ENCODE results near the gene RARG. TPM values are rescaled to one million over a fixed set of nuclear protein-coding genes. Genes with fewer than 3 reads are reported as not detected.

RARG gene
- total RNA-seq, 1 experiment from 2014 or later, result 77.2 TPM

DNA sequence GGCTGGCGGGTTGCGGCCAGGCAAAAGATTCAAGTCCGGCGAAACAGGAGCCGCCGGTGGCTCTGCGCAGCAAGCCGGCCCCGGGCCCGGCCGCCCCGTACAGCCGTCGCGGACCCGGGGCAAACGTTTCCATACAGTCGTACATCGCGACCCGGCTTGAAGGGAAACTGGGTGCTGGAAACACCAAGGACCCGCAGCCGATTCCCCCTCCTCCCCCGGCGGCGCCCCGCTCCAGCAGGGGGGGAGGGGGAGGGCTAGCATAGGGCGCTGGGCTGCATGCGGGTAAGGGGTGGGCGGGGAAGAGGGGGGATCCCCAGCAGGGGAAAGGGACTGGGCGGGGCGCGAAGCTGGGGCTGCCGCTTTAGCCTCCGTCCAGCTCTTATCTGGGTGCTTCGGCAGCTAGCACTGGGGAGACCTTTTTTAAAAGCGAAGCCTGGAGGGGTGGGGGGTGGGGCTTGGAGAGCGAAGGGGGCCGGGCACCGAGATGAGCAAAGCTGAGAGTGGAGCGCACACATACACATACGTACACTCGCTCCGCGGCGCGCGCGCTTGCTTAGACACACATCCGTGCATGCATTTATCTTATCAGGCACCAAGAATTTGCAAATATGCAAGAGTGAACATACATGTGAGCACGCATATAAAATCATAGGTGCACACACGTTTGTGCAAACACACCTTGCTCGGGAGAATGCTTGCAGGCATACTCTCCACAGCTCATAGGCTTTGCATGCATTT is 11.9 kb downstream of the RARG start (continued):
- no peak for TF ChIP-seq ZSCAN18 (CRISPR knock-in tag; IDR thresholded peaks at IDR 0.05)
- TF ChIP-seq CREB1 (CRISPR knock-in tag; IDR thresholded peaks at IDR 0.05), result no peak

DNA sequence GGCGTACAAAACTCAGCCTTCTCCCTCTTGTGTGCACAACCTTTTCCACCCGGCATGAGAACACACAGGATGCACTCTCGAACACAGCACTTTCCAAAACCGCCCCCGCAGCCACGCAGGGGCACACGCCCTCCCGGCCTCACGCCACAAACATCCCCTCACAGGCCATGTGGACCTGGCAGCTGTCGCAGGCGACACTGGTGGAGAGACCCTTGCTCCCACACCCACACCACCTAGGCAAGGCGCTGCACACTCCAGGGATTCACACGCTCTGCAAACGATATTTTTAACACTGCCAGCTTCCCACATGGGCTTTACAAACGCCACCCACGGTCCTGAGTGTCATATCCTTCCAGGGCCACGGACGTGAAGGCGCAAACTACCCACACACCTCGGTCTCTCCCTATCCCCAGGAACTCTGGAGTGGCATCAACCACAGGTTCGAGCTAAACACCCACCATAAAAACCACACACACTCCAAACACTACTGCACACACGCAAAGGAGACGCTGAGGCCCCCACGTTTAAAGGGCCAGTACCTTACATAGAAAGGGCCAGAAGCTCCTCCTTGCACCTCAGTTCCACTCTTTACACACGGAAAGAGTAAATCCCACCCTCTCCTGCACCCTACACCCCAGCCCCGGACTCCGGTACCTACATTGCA is 12.6 kb downstream of the RARG start:
- H3K4me3 Mint-ChIP-seq, result peak overlapping the region; percentile 90
- POLR2A ChIA-PET, result interaction anchor here (0.9 to 1.3 kb wide), 3 partner anchors 12 to 32 kb away, joined by 6 read pairs; a partner anchor contains a TSS
- TF ChIP-seq NFATC4 (CRISPR knock-in tag; IDR thresholded peaks at IDR 0.05) (no peak), JUN (CRISPR knock-in tag; IDR thresholded peaks at IDR 0.05) (no peak)
- DNase-seq (ENCODE audit: low spot score), result no peak
- CTCF ChIA-PET, result interaction anchor here (0.7 to 12.2 kb wide), 14 partner anchors 7 to 202 kb away, joined by 3 to 333 read pairs (median 9); partner anchors contain the start of genes ESPL1 and SP1
- H3K9me3 Mint-ChIP-seq, result no peaks in the 10 kb centered on the region
- H3K27me3 Mint-ChIP-seq (ENCODE audit: low read depth), result peaks cover 7% of the 10 kb centered on the region; the same call in 1 of the 2 replicates
- H3K4me1 Mint-ChIP-seq, result peaks cover 75% of the 10 kb centered on the region
- H3K27ac Mint-ChIP-seq, result peak overlapping the region; percentile 28; the same call in 1 of the 2 replicates
- H3K36me3 Mint-ChIP-seq, result peaks cover 2% of the 10 kb centered on the region; the same call in 1 of the 2 replicates
- ATAC-seq, result no peak

DNA sequence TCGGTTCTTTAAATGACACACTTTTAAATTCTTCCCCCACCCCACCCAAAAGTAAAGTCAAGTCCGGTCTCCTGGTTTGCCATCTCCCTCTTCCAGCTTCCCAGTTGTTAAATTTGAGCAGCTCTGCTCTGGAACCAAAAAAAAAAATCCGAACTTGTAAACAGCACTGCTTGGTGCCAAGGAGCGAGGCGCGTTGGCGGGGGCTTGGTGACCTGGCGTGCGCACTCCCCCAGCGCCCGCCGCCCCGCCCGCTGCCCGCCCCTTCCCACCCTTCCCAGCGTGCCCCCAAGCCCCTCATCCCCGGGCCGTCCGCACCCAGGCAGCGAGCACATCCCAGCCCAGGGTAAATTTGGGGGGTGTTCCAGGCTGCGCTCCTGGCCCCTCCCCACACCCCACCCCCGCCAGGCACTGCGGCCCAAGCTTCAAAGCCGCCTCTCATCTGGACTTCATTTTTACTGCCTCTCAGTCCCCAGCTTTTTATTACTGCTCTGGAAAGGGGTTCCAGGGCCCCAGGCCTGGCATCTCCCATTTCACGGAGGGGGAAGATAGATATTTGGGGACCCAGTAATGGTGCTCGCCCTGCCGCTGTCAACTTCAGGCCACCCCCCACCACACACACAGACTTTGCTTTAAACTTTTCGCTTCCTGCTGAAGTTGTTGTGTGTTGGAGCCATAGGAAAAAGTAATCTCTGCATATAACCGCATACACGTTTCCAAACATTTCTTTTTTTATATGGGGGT is 13.3 kb downstream of the RARG start:
- peaks cover 7% of the 10 kb centered on the region; the same call in 1 of the 2 replicates for H3K27me3 Mint-ChIP-seq (ENCODE audit: low read depth)
- peaks cover 6% of the 10 kb centered on the region; the same call in 1 of the 2 replicates for H3K36me3 Mint-ChIP-seq
- TF ChIP-seq ZNF416 (CRISPR knock-in tag; IDR thresholded peaks at IDR 0.05), result no peak
- TF ChIP-seq, protein P1, sequence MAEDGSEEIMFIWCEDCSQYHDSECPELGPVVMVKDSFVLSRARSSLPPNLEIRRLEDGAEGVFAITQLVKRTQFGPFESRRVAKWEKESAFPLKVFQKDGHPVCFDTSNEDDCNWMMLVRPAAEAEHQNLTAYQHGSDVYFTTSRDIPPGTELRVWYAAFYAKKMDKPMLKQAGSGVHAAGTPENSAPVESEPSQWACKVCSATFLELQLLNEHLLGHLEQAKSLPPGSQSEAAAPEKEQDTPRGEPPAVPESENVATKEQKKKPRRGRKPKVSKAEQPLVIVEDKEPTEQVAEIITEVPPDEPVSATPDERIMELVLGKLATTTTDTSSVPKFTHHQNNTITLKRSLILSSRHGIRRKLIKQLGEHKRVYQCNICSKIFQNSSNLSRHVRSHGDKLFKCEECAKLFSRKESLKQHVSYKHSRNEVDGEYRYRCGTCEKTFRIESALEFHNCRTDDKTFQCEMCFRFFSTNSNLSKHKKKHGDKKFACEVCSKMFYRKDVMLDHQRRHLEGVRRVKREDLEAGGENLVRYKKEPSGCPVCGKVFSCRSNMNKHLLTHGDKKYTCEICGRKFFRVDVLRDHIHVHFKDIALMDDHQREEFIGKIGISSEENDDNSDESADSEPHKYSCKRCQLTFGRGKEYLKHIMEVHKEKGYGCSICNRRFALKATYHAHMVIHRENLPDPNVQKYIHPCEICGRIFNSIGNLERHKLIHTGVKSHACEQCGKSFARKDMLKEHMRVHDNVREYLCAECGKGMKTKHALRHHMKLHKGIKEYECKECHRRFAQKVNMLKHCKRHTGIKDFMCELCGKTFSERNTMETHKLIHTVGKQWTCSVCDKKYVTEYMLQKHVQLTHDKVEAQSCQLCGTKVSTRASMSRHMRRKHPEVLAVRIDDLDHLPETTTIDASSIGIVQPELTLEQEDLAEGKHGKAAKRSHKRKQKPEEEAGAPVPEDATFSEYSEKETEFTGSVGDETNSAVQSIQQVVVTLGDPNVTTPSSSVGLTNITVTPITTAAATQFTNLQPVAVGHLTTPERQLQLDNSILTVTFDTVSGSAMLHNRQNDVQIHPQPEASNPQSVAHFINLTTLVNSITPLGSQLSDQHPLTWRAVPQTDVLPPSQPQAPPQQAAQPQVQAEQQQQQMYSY (CRISPR knock-in tag; IDR thresholded peaks at IDR 0.05), result peak; percentile 63; the same call in 1 of the 2 replicates
- TF ChIP-seq, protein P2, sequence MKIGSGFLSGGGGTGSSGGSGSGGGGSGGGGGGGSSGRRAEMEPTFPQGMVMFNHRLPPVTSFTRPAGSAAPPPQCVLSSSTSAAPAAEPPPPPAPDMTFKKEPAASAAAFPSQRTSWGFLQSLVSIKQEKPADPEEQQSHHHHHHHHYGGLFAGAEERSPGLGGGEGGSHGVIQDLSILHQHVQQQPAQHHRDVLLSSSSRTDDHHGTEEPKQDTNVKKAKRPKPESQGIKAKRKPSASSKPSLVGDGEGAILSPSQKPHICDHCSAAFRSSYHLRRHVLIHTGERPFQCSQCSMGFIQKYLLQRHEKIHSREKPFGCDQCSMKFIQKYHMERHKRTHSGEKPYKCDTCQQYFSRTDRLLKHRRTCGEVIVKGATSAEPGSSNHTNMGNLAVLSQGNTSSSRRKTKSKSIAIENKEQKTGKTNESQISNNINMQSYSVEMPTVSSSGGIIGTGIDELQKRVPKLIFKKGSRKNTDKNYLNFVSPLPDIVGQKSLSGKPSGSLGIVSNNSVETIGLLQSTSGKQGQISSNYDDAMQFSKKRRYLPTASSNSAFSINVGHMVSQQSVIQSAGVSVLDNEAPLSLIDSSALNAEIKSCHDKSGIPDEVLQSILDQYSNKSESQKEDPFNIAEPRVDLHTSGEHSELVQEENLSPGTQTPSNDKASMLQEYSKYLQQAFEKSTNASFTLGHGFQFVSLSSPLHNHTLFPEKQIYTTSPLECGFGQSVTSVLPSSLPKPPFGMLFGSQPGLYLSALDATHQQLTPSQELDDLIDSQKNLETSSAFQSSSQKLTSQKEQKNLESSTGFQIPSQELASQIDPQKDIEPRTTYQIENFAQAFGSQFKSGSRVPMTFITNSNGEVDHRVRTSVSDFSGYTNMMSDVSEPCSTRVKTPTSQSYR (CRISPR knock-in tag; IDR thresholded peaks at IDR 0.05), result no peak
- TF ChIP-seq, protein P3, sequence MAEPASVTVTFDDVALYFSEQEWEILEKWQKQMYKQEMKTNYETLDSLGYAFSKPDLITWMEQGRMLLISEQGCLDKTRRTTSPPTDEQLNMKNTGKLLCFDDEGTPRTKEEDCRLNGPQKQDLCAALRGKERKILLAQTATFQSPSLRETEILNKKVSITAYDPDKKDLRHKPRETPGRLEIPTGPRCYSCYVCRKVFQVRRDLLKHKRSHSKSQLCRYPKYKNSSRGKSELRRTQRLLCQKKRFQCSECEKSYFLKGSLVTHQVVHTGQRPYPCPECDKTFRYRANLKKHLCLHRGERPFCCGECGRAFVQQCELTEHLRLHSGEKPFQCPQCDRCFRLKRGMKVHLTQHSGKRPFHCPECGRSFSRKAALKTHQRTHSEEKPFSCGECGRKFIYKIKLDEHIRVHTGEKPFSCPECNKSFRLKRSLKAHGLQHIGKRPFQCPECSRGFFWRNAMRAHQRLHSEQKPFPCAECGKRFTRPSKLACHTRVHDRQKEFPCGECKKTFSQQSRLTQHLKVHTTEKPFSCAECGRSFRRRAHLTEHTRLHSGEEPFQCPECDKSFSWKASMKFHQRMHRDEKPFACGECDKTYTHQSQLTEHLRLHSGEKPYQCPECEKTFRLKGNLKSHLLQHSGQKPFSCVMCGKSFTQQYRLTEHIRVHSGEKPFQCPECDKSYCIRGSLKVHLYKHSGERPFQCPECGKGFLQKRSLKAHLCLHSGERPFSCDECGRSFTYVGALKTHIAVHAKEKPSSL (CRISPR knock-in tag; conservative IDR thresholded peaks at IDR 0.05), result no peak
- ATAC-seq (no peak), DNase-seq (ENCODE audit: low spot score) (no peak)
- peak overlapping the region; percentile 52 for H3K27ac Mint-ChIP-seq
- H3K4me3 Mint-ChIP-seq, result peak overlapping the region; percentile 90
- ChIA-PET CTCF (interaction anchor here (0.6 to 12.2 kb wide), 13 partner anchors 15 to 171 kb away, joined by 3 to 333 read pairs (median 13); partner anchors contain the start of genes AAAS, ESPL1 and SPRYD3), POLR2A (interaction anchor here (0.7 to 1.0 kb wide), 2 partner anchors 28 to 33 kb away, joined by 3 to 4 read pairs; a partner anchor contains a TSS)
- peaks cover 75% of the 10 kb centered on the region for H3K4me1 Mint-ChIP-seq
- H3K9me3 Mint-ChIP-seq, result no peaks in the 10 kb centered on the region
